Measurements from ENCODE around the gene RNF151.
"Not testable (repeated sequence)": the region's sequence is repeated elsewhere in the genome, so short reads cannot be mapped to it uniquely, and the experiment has no call there.

Gene RNF151

DNA sequence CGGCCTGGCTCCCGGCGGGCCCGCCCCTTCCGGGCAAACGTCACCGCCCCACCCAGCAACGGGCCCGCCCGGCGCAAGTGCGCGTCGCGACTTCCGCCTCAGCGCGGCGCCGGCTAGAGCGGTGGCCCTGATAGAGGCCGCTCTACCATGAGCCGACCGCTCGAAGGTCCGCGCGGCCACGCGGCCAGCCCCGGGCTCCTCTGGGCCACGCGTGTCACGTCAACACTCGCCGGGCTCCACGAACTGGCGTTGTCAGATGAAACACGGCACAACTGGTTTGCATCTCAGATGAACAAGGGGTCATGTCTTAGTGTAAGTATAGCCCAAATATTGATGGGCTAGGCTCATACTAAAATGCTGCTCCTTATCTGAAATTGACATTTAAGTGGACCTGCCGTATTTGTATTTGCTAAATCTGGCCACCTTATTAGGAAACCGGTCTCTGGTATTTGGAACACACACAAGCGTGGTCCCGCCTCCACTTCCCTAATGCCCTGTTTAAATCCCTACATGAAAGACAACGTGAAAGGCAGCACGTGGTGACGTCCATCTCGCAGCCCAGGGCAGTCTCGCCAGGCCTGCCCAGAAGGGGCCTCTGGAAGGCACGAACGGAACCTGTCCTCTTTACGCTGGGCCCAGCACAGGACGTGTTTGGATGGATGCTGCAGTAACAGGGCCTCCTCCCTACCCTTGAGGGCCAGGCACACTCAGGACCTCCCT is 43.3 kb downstream of the RNF151 start, which contains the start of gene ZNF598:
Gene ZNF598 (minus strand): TSS at position 31 of the 720 bp plus-strand sequence.
- peak; percentile 80 for DNase-seq

DNA sequence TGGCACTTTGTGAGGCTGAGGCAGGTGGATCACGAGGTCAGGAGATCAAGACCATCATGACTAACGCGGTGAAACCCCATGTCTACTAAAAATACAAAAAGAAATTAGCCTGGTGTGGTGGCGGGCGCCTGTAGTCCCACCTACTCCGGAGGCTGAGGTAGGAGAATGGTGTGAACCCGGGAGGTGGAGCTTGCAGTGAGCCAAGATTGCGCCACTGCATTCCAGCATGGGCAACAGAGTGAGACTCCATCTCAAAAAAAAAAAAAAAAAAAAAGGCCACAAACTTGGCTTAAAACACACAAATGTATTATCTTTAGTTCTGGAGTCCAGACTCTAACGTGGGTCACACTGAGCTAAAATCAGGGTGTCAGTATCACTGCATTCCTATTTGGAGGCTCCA is 45.1 kb downstream of the RNF151 start:
- not testable (repeated sequence) for DNase-seq

DNA sequence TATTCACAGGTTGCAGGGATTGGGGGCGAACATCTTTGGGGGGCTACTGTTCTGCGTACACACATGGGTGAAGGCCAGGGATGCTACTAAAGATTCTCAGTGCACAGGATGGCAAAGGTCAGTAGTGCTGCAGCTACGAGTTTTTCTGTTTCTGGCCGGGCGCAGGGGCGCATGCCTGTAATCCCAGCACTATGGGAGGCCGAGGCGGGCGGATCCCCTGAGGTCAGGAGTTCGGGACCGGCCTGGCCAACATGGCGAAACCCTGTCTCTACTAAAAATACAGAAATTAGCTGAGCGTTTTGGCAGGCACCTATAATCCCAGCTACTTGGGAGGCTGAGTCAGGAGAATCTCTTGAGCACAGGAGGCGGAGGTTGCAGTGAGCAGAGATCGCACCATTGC is 46.9 kb downstream of the RNF151 start:
- DNase-seq, result no peak

DNA sequence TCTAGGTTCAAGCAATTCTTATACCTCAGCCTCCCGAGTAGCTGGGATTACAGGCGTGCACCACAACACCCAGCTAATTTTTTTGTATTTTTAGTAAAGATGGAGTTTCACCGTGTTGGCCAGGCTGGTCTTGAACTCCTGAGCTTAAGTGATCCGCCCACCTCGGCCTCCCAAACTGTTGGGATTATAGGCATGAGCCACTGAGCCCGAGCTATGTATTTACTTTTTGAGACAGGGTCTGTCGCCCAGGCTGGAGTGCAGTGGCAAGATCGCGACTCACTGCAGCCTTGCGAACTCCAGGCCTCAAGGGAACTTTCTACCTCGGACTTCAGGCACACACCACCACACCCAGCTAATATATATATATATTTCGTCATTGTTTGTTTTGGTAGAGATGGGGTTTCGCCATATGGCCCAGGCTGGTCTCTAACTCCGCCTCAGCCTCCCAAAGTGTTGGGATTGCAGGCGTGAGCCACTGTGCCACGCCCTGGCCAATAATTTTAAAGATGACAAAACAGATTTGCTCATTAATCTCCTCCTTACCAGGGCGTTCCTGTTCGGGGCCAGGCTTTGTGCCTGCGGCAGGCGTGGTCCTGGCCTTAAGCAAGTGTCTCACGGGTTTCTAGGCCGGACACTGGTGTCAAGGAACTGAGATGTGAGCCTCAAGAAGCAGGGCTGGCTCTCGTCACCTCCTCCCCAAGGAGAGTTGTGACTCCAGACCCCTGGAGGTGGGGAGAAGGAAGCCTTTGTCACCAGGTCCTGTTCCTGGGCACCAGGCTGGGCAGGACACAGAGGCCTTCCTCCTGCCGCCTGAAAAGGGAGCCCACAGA is 48.7 kb downstream of the RNF151 start:
- no peak for DNase-seq

DNA sequence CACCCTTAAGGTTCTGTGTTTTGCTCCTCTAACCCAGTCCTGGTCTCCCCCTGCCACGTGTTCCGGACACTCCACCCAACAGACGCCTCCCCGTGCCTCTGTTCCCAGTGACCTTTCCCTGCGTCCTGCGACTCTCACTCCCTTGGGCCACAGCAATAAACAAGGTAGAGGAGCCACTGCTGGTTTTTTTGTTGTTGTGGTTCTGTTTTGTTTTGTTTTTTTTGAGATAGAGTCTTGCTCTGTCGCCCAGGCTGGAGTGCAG is 49.2 kb downstream of the RNF151 start:
- DNase-seq, result no peak

DNA sequence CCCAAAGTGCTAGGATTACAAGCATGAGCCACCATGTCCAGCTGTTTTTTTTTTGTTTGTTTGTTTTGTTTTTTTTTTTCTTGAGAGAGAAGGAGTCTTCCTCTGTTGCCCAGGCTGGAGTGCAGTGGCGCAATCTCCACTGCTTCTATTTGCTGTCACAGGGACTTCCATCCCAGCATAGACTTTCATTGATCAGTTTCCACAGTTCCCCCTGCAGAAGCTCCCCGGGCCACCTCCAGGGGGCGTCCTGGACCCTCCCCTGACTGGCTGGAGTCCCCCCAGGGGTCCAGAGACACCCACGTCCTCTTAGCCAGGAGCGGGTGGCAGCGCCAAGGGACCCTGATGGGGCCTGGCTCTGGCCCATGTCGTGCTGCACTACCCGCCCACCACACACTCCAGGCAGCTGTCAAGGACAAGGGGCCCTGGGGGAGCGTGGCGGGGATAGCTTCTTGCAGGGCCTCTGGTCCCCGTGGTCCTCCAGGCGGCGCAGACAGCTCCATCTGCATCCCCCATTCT is 49.8 kb downstream of the RNF151 start:
- DNase-seq, result peak; percentile 17
